ENCODE results near the gene DCTPP1.

Gene DCTPP1

DNA sequence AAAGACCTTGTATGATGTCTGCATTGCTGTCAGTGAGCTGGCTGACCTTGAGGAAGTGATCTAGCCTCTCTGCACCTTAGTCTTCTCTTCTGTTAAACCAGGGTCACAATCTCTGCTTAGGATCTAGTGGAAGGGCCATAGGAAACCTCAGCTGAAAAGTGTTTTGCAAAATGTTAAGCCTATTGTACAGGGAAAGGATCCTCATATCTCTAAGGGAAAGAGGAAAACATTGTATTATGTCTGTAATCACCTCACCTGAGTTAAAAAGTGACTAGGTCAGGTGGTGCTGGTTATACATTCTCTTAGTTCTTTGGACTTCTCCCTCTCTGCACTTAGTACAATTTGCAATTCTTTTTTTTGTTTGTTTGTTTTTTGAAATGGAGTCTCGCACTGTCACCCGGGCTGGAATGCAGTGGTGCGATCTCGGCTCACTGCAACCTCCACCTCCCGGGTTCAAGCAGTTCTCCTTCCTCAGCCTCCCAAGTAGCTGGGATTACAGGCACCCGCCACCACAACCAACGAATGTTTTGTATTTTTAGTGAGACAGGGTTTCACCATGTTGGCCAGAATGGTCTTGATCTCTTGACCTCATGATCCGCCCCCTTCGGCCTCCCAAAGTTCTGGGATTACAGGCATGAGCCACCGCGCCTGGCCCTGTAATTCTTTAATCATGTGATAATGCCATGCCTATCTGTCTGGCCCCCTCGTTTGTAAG, 17.8 kb upstream of the DCTPP1 start:
- DNase-seq (ENCODE audit: low read depth in 2 of 2), result no peak

DNA sequence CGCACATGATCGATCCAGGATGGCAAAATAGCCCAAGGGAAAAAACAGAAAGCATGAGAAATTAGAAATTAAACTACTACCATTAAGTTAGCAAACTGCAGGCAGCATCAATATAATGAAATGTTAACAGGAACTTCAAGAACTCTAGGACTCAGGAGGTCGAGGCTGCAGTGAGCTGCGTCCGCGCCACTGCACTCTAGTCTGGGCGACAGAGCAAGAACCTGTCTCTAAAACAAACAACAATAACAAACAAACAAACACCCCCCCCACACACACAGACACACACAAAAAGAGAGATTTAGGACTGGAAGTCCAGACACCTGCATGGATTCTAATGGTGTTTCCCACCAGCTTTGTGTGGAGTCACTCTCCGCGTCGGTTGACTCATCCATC, 16.4 kb upstream of the DCTPP1 start:
- no peak for DNase-seq (ENCODE audit: low read depth in 2 of 2)

DNA sequence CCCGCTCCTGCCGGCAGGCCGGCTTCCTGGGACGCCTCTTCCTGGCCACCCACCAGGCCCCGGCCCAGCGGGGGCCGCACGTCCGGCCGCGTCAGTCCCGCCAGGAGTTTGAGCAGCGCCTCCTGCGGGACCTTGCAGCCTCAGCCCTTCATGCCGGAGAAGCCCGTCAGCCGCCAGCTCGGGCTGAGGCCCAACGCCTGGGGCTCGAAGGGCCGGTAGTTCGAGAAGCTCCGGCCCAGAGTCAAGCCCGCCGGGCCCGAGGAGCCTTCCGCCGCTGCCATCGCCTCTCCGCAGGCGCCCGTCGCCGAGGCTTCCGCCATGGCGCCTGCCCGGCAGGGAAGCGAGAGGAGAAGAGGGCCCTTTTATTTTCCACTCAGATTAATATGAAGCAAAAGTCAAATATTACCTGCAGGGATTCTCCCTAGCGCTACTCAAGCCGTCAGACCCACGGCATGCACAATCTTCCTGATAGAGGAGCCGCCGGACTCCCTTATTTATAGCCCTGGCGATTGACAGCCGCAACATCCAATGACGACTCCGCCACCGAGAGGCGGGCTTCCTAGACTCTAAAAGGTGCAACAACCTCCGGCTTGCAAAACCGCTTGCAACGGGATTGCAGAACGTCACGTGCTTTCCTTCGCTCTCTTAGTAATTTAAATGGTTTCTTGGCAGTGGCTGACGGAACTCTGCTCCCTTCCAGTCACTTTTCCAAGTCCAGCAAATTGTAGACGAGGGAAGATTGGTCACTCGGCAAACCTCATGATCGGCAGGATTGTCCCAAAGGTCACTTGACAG, 15.8 kb upstream of the DCTPP1 start, which contains the start of gene SEPHS2:
Gene SEPHS2, minus strand, starts transcription at position 467 of the 795 bp plus-strand sequence. Its CDS starts 147 bp downstream, at position 320.
- DNase-seq (ENCODE audit: low read depth in 2 of 2), result peak; percentile 94 to 96

DNA sequence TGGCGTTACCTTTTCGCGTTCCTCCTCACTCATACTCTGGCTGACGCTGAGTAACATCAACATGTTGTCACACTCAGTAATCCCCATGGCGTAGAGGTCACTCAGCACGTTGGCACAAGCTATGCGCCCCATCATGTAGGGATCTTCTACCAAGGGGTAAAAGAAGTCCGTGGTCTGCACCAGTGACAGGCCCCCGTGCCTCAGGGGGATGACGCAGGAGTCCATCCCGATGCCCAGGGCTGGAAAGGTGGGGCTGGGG, 15.2 kb upstream of the DCTPP1 start:
- no peak for DNase-seq (ENCODE audit: low read depth in 2 of 2)

DNA sequence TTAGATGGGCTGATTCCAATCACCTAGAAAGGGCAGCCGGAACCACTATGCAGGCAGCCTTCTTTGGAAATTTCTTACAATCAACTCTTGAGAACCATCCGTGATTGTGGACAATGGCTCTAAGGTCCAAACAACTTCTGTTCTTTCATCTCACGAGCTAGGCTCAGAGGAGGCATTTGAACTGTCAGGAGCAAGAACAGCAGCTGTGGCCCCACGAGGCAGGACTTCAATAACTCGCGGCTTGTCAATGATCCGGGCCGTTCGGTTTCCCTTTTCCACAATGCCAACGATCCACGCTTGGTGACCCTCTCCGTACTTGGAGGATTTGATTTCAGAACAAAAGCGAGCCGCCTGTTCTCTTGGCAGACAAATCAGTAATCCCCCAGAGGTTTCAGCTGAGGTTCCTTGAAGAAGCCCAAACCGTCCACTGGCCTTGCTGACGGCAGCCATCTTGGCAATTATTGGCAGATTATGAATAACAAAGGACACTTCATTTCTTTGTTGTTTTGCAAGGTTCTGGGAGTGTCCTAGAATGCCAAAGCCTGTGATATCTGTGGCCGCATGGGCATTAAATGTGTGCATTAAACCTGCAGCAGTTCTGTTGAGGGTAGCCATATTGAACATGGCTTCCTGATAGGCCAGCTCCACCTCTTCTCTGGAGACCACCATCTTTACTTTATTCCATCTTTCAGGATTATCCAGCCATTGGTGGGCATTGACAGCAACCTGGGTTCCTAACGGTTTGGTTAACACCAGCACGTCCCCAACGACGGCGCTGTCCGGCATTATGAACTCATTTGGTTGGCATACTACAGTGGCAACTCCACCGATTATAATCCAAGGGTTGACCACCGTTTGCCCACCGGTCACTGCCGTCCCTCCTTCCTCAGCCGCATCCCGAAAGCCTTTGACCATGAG, 14.7 kb upstream of the DCTPP1 start:
- DNase-seq (ENCODE audit: low read depth in 2 of 2), result no peak

DNA sequence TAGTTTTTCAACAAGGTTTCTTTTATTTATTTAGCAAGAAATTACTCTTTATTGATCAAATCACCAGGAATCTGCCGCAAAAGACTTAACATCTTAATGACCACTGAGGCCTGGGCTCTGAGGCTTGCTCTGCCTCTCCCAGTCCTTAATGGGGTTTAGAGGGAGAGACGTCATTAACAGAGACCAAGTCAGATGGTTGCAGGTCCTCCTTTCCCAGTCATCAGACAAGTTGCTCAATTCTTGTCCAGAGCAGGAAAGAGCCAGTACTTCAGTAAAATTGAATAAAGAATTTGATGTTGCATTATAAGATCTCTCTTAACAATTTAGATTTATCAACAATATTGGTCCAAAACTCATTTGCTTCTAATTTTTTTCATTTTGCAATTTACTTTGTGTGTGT, 13.8 kb upstream of the DCTPP1 start:
- DNase-seq (ENCODE audit: low read depth in 2 of 2), result no peak

DNA sequence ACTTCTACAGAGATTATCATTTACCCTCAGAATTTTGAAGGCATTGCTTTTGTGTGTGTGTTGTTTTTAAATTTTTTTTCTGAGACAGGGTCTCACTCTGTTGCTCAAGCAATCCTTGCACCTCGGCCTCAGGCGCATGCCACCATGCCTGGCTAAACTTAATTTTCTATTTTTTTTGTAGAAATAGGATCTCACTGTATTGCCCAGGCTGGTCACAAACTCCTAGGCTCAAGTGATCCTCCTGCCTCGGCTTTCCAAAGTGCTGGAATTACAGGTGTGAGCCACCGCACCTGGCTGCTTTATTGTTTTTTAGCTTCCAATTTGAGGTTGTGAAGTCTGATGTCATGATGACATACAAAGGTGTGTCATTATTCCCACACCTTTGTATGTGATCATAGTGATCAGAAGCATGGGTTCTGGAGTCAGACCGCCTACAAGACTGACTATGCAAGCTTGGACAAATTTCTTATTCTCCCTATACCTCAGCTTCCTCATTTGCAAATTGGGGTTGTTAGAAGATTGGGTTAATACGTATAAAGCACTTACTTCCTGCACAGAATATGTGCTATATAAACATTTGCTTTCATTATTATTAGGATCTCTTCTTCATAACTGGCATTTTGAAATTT, 10.0 kb upstream of the DCTPP1 start:
- no peak for DNase-seq (ENCODE audit: low read depth in 2 of 2)

DNA sequence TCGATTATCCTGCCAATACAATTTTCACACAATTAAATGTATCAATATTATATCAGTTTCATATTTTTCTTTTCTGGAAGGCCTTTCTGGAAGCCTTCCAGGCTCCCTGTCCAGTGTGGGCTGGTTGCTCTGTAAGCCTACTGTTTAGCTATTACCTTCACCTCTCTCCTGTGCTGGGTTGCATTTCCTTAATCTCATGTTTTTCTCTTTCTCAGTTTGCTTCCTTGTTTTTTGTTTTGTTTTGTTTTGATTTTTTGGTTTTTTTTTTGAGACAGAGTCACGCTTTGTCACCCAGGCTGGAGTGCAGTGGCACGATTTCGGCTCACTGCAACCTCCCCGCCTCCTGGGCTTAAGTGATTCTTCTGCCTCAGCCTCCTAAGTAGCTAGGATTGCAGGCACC, 9.0 kb upstream of the DCTPP1 start:
- DNase-seq (ENCODE audit: low read depth in 2 of 2), result no peak

DNA sequence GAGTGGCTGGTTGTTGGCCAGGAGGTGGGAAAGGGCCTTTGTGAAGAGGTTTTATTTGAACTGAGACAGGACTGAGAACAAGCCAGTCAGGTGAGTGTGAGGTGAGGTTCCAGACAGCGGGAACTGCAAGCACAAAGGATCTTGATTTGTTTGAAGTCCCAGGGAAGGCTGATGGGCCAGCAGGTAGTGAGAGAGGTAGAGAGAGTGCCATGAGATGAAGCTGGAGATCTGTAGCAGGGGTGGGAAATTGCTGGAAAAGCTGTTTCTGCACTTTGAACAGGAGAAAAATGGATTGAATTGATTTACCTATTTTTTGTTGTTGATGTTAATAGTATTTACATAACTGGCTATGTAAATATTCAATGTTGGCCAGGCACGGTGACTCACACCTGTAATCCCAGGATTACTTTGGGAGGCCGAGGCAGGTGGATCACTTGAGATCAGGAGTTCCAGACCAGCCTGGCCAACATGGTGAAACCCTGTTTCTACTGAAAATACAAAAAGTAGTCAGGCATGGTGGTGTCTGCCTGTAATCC, 7.7 kb upstream of the DCTPP1 start:
- no peak for DNase-seq (ENCODE audit: low read depth in 2 of 2)

DNA sequence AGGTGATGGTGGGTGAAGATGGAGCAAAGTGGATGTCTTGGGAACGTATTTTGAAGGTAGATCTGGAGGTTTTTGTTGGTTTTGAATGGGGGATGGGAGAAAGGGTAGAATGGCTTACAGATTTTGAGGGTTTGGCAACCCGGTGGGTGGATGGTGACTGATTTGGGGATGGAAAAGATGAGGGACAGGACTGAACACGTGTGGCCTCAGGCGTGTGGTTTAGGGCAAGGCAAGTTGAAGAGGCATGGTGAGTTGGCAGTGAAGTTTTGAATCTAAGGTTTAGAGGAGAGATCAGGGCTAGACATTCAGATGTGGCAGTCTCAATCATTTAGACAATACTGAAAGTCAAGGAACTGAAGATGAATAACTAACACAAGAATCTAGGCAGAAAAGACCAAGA, 5.0 kb upstream of the DCTPP1 start:
- DNase-seq (ENCODE audit: low read depth in 2 of 2), result peak; percentile 76

DNA sequence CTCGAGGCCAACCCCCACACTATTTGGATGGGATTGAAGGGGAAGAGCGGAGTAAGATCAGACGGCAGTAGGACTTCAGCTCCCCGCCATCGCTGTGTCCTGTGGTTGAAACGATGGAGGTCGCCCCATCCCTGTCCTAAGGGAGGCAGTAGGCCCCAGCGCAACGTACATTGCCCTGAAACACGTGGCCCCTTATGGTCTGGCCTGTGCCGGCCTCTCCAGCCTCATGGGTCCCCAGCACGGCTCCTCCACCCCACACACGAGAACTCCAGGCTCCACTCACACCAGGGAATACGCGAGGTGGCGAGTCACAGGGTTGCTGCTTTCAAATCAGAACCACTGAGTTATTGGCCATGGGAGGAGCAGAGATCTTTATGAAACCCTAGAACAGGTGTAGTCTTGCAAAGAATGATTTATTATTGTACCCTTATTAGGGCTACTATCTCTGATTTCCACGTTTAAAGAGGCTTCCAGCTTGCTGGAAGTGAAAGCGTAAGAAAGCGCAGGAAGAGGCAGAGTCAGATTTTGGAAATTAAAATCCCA, 669 bp upstream of the DCTPP1 start:
- no peak for DNase-seq (ENCODE audit: low read depth in 2 of 2)

DNA sequence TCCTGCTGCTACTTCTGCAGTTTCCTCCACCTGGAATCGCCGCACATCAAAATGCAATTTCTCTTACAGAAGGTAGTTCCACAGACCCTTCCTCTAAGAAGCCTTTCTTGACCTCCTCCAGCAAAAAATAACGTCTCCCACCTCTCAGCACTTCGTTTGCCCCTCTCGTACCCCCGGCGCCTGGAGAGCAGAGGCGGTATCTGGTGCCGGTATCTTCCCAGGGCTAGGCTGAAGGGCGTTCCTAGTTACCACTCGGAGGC, 482 bp downstream of the DCTPP1 start:
- DNase-seq (ENCODE audit: low read depth in 2 of 2), result no peak

DNA sequence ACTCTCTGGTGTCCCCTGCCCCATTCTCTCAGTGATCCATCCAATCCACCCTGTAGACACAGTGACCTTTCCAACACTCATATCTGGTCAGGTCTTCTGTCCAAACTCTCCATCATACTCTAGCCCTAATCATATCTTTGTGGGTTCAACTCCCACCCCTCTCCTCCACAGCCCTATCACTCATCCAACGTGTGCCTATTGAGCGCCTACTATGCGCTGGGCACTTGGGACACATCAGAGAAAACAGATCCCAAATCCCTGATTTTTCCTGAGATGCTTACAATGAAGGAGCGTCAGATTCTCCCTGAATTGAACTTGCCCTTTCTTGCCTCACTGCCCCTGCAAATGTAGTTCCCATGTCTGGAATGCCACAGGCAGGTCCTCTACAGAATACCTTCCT, 1.8 kb downstream of the DCTPP1 start:
- DNase-seq (ENCODE audit: low read depth in 2 of 2), result no peak

DNA sequence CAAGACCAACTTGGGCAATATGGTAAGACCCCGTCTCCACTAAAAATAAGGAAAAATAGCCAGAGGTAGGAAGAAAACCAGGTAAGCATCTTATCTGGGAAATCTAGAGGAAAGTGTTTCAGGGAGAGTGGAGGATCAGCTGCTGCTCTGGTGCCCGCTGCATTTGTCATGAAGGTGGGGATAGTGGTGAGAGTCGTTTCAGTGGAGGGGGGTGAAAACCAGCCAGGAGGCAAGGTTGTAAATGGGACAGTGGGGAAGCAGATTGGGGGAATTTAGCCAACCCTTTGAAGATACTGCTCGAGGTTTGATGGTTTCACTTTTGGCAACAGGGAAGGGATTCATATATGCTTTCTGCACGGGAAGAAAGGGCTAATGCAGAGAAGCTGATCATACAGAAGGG, 8.8 kb downstream of the DCTPP1 start:
- no peak for DNase-seq (ENCODE audit: low read depth in 2 of 2)

DNA sequence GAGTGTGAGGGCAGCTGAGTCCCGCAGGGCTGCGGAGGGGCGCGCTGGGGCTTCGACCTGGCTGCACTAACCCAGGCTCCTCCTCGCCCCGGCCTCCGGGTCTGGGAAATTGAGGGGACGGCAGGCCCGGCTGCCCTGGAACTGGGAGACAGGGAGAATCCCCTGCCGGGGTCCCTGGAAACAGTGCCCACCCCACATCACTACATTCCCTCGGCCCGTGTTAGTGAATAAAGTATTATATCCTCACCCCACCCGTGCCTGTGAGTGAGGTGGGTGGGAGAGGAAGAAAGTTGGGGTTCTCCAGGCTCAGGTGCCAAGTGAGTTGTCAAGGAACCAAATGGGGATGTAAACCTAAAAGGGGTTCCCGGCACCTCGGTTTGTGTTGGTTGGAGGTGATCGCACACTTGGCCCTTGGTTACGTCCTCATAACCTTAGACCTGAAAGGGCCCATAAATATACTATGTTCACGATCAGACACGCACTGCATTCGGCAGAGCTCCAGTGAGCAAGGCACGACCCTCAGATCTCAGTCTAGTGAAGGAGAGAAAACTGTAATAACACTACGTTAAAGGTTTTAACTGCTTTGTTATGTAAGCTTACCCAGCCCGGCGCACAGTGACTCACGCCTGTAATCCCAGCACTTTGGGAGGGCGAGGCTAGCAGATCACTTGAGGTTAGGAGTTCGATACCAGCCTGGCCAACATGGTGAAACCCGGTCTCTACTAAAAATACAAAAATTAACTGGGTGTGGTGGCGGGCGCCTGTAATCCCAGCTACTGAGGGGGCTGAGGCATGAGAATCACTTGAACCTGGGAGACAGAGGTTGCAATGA, 11.3 kb downstream of the DCTPP1 start:
- no peak for DNase-seq (ENCODE audit: low read depth in 2 of 2)

DNA sequence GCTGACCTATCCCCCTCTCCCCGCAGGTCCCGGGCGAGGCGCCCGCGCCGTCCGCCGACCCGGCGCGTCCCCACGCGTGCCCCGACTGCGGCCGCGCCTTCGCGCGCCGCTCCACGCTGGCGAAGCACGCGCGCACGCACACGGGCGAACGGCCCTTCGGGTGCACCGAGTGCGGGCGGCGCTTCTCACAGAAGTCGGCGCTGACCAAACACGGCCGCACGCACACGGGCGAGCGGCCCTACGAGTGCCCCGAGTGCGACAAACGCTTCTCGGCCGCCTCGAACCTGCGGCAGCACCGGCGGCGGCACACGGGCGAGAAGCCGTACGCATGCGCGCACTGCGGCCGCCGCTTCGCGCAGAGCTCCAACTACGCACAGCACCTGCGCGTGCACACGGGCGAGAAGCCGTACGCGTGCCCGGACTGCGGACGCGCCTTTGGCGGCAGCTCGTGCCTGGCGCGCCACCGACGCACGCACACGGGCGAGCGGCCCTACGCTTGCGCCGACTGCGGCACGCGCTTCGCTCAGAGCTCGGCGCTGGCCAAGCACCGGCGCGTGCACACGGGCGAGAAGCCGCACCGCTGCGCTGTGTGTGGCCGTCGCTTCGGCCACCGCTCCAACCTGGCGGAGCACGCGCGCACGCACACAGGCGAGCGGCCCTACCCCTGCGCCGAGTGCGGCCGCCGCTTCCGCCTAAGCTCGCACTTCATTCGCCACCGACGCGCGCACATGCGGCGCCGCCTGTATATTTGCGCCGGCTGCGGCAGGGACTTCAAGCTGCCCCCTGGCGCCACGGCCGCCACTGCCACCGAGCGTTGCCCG, 12.1 kb downstream of the DCTPP1 start:
- peak; percentile 79 to 86 for DNase-seq (ENCODE audit: low read depth in 2 of 2)

DNA sequence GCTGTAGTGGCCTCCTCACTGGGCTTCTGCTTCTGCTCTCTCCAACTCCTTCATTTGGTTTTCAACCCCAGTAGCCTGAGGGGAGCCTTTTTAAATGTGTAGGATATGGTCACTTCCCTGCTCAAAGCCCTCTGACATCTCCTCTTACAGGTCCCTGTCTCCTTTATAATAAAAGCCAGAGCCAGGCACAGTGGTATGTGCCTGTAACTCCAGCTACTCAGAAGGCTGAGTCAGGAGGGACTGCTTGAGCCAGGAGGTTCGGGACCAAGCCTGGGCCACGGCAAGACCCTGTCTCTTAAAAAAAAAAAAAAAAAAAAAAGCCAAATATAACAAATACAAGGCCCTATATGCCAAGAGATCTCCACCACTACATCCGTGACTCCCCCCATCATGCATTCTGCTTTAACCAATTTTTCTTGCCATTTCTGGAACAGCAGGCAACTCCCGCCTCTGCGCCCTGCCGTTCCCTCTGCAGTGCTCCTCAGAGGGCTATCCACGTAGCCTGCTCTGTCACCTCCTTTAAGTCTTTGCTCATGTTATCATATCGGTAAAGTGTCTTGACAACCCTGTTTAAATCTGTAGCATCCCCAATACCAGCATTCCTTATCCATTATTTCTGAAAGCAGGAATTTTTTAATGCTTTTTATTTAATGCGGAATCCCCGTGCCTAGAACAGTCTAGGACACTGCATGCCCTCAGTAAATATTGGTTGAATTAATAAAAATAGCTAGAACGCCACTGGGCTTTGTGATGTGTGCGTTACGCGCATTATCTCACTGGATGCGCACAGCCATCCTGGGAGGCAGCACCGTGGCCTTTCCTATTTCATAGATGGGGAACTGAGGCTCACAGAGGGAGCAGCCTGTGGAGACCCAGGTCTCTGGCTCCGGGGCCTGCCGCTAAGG, 13.0 kb downstream of the DCTPP1 start:
- no peak for DNase-seq (ENCODE audit: low read depth in 2 of 2)

DNA sequence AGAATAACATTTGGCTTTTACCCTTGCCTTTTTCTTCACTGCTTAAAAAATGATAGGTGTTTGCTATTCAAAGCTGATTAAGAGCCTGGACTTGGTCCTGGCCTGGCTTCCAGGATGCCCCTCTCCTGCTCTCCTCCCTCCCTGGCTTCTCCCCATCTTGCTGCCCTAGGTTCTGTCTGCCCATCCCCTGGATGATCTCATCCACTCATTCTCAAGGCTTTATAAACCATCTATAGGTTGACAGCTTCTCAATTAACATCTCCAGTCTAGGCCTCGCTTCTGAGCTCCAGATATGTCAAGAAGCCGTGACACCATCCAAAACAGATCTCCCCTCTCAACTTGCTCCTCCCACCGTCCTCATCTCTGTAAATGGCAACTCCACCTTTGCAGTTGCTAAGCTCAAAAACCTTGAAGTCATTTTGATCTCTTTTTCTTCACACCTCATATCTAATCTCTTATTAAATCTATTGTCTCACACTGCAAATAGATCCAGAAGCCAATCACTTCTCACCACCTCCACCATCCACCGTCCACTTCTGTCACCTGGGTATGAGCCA, 13.7 kb downstream of the DCTPP1 start:
- no peak for DNase-seq (ENCODE audit: low read depth in 2 of 2)

DNA sequence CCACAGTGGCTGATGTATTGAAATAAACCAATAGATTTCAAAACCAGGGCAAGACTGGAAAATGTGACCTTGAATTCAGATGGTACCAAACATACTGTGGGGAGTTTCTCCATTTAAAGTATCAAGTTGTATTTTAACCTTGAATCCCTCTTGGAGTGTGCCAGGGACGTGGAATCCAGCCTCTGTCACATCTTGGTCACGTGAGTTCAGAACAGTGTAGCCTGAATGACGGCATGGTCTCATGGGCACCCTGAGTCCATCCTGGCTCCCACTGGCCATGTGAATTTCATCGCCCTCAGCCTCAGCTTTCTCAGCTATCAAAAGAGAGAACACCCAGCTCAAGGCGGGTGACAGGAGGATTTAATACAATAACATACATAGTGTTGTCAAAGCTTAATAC, 15.7 kb downstream of the DCTPP1 start:
- no peak for DNase-seq (ENCODE audit: low read depth in 2 of 2)

All from stimulated activated CD4-positive, alpha-beta T cell treated with anti-CD3 and anti-CD28 coated beads, Interleukin-15, amount 100 ng/mL, for 48 hours (primary cell).